ENCODE data around the gene ATF5.
"Not testable (repeated sequence)": the region's sequence is repeated elsewhere in the genome, so short reads cannot be mapped to it uniquely, and the experiment has no call there.

The ATF5 gene

GRCh38 chr19:49949742-49950589 is 21.0 kb downstream of the ATF5 start:
- DNase-seq, result no peak

- no peak for DNase-seq
Observed at GRCh38 chr19:49950590-49950948, 21.6 kb downstream of the ATF5 start.

GRCh38 chr19:49950956-49951526 is 22.0 kb downstream of the ATF5 start:
- DNase-seq, result no peak

GRCh38 chr19:49951806-49952478 is 22.9 kb downstream of the ATF5 start:
- DNase-seq, result no peak

GRCh38 chr19:49952479-49952836 is 23.5 kb downstream of the ATF5 start:
- no peak for DNase-seq

GRCh38 chr19:49952906-49953305 is 23.9 kb downstream of the ATF5 start:
- no peak for DNase-seq

- no peak for DNase-seq
Observed at GRCh38 chr19:49953416-49953815, 24.4 kb downstream of the ATF5 start.

- DNase-seq, result no peak
Observed at GRCh38 chr19:49954092-49954829, 25.3 kb downstream of the ATF5 start.

GRCh38 chr19:49954933-49955332 is 25.9 kb downstream of the ATF5 start:
- no peak for DNase-seq

- no peak for DNase-seq
Observed at GRCh38 chr19:49956115-49956495, 27.1 kb downstream of the ATF5 start.

GRCh38 chr19:49957262-49957915 is 28.4 kb downstream of the ATF5 start:
- no peak for DNase-seq

GRCh38 chr19:49958144-49958543 is 29.1 kb downstream of the ATF5 start:
- not testable (repeated sequence) for DNase-seq

GRCh38 chr19:49958596-49958995 is 29.6 kb downstream of the ATF5 start:
- not testable (repeated sequence) for DNase-seq

GRCh38 chr19:49959892-49960291 is 30.9 kb downstream of the ATF5 start:
- not testable (repeated sequence) for DNase-seq

GRCh38 chr19:49960980-49961379 is 32.0 kb downstream of the ATF5 start, which contains the start of gene SIGLEC11:
Gene SIGLEC11 (minus strand): TSS chr19:49961172. CDS start chr19:49961081, 91 bp downstream.
- DNase-seq, result not testable (repeated sequence)

GRCh38 chr19:49968279-49968922 is 39.4 kb downstream of the ATF5 start:
- DNase-seq, result no peak

GRCh38 chr19:49969355-49969754 is 40.4 kb downstream of the ATF5 start:
- not testable (repeated sequence) for DNase-seq

GRCh38 chr19:49971991-49972411 is 43.0 kb downstream of the ATF5 start:
- no peak for DNase-seq

GRCh38 chr19:49972841-49973240 is 43.8 kb downstream of the ATF5 start:
- DNase-seq, result no peak

- DNase-seq, result no peak
Observed at GRCh38 chr19:49973987-49974386, 45.0 kb downstream of the ATF5 start.

- DNase-seq, result no peak
Observed at GRCh38 chr19:49975051-49975450, 46.0 kb downstream of the ATF5 start.

GRCh38 chr19:49976496-49976895 is 47.5 kb downstream of the ATF5 start:
- DNase-seq, result no peak

Data from NCI-H2081 (cell line).